Stimulated activated naive CD8-positive, alpha-beta T cell treated with anti-CD3 and anti-CD28 coated beads, Interleukin-15, Interleukin-2, amounts not matched to agents 100 U/mL and 50 U/mL, for 24 hours (primary cell): Measurements from ENCODE around the gene MRPS25.
"Not testable (repeated sequence)": the region's sequence is repeated elsewhere in the genome, so short reads cannot be mapped to it uniquely, and the experiment has no call there.

ENCODE experiments used
- ATAC-seq: fragments of 150-1000 bp; cut with Tn5 transposase; one replicate; pipeline ENCODE4 v1.10.0; 2021
- DNase-seq: peaks from one replicate; pipeline ENCODE4 v3.0.0; 2021

Gene MRPS25

GRCh38 chr3:15043408-15044171 lies 21.5 kb downstream of the MRPS25 start:
- no peak for DNase-seq
- no peak for ATAC-seq

GRCh38 chr3:15042936-15043335 lies 22.2 kb downstream of the MRPS25 start:
- no peak for ATAC-seq
- no peak for DNase-seq

GRCh38 chr3:15041950-15042349 lies 23.2 kb downstream of the MRPS25 start:
- DNase-seq = no peak
- no peak for ATAC-seq

GRCh38 chr3:15040844-15041243 lies 24.3 kb downstream of the MRPS25 start:
- no peak for ATAC-seq
- DNase-seq = no peak

GRCh38 chr3:15038306-15038705 lies 26.8 kb downstream of the MRPS25 start:
- DNase-seq (no peak), ATAC-seq (no peak)

- ATAC-seq = no peak
- no peak for DNase-seq
Observed at GRCh38 chr3:15033103-15033502, 32.0 kb downstream of the MRPS25 start.

GRCh38 chr3:15032650-15033049 lies 32.5 kb downstream of the MRPS25 start:
- no peak for ATAC-seq
- DNase-seq = no peak

- no peak for ATAC-seq
Observed at GRCh38 chr3:15029625-15030024, 35.5 kb downstream of the MRPS25 start.

GRCh38 chr3:15023719-15024118 lies 41.4 kb downstream of the MRPS25 start:
- DNase-seq (no peak), ATAC-seq (no peak)

More at GRCh38 chr3:15029625-15030024, 35.5 kb downstream of the MRPS25 start:
- DNase-seq = no peak

GRCh38 chr3:15023249-15023648 lies 41.9 kb downstream of the MRPS25 start:
- ATAC-seq = no peak

GRCh38 chr3:15017191-15017590 lies 47.9 kb downstream of the MRPS25 start:
- DNase-seq (no peak), ATAC-seq (no peak)

More at GRCh38 chr3:15023249-15023648, 41.9 kb downstream of the MRPS25 start:
- no peak for DNase-seq

- no peak for ATAC-seq
- no peak for DNase-seq
Observed at GRCh38 chr3:15015456-15015855, 49.7 kb downstream of the MRPS25 start.

GRCh38 chr3:15014606-15015328 lies 50.3 kb downstream of the MRPS25 start:
- no peak for DNase-seq

GRCh38 chr3:15011174-15011573 lies 53.9 kb downstream of the MRPS25 start:
- peak; percentile 60 for ATAC-seq

More at GRCh38 chr3:15014606-15015328, 50.3 kb downstream of the MRPS25 start:
- ATAC-seq = no peak

GRCh38 chr3:15010664-15011063 lies 54.5 kb downstream of the MRPS25 start:
- ATAC-seq (peak; percentile 77), DNase-seq (no peak)

More at GRCh38 chr3:15011174-15011573, 53.9 kb downstream of the MRPS25 start:
- DNase-seq = peak; percentile 6

- no peak for ATAC-seq
Observed at GRCh38 chr3:15009167-15009566, 55.9 kb downstream of the MRPS25 start.

GRCh38 chr3:15007681-15008141 lies 57.4 kb downstream of the MRPS25 start:
- no peak for ATAC-seq
- DNase-seq = no peak

More at GRCh38 chr3:15009167-15009566, 55.9 kb downstream of the MRPS25 start:
- no peak for DNase-seq

GRCh38 chr3:14999182-14999581 lies 65.9 kb downstream of the MRPS25 start:
- ATAC-seq, DNase-seq: not testable (repeated sequence)
